ENCODE results near the gene INPP4B.

DNA sequence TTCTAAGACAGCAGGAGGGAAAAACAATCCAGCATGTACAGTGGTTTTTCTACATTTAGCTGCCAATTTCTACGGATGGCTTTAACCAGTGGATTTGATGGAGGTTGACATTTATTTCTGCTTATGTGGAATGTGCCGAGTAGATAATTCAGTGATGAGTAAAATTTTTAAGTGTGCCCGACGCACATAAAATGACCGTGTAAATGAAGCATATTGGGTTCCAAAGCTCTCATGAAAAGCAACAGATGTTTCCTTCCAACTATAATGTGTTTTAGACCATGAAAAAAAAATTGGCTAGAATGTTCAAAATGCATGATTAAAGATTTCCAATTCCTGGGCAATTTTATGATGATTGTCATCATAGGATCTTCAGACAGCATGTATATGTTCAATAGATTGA lies 14.1 kb downstream of the INPP4B start:
- TF ChIP-seq POLR2AphosphoS5 (IDR thresholded peaks at IDR 0.05; ENCODE audit: low read depth, low read length): no peak
- TF ChIP-seq TAF1 (IDR thresholded peaks at IDR 0.05; ENCODE audit: borderline replicate concordance, low read depth, low read length): no peak
- TF ChIP-seq EZH2phosphoT487 (IDR thresholded peaks at IDR 0.05; ENCODE audit: borderline replicate concordance, low read depth): no peak
- TF ChIP-seq, protein P1, sequence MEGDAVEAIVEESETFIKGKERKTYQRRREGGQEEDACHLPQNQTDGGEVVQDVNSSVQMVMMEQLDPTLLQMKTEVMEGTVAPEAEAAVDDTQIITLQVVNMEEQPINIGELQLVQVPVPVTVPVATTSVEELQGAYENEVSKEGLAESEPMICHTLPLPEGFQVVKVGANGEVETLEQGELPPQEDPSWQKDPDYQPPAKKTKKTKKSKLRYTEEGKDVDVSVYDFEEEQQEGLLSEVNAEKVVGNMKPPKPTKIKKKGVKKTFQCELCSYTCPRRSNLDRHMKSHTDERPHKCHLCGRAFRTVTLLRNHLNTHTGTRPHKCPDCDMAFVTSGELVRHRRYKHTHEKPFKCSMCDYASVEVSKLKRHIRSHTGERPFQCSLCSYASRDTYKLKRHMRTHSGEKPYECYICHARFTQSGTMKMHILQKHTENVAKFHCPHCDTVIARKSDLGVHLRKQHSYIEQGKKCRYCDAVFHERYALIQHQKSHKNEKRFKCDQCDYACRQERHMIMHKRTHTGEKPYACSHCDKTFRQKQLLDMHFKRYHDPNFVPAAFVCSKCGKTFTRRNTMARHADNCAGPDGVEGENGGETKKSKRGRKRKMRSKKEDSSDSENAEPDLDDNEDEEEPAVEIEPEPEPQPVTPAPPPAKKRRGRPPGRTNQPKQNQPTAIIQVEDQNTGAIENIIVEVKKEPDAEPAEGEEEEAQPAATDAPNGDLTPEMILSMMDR (IDR thresholded peaks at IDR 0.05): no peak
- TF ChIP-seq, protein P2, sequence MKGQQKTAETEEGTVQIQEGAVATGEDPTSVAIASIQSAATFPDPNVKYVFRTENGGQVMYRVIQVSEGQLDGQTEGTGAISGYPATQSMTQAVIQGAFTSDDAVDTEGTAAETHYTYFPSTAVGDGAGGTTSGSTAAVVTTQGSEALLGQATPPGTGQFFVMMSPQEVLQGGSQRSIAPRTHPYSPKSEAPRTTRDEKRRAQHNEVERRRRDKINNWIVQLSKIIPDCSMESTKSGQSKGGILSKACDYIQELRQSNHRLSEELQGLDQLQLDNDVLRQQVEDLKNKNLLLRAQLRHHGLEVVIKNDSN (IDR thresholded peaks at IDR 0.05; ENCODE audit: borderline replicate concordance, low read depth): no peak
